HCT116 (cell line): ENCODE data around the gene SIGLECL1. TPM values are rescaled to one million over a fixed set of nuclear protein-coding genes. Genes with fewer than 3 reads are reported as not detected.

ENCODE experiments used
- ATAC-seq: fragments of 200-7000 bp; cut with Tn5 transposase; 2 replicates; pipeline ENCODE4 v1.9.1; 2020; ENCODE audit warnings: mild to moderate bottlenecking, moderate library complexity
- BruUV-seq: library from RNA; stranded (reverse); fragments of 400-500 nt; replicated peaks from 2 replicates; lab custom pipeline; 2021; lab: Mats Ljungman, UMichigan
- CTCF ChIA-PET: fragments of 300-600 bp; sonication (Branson Sonifier 250); formaldehyde crosslinking; loops from one replicate; lab custom pipeline; 2021; ENCODE audit warnings: antibody characterized with exemption; lab: Charles Lee
- POLR2A ChIA-PET: fragments of 300-600, 350-600 bp; sonication (Branson Sonifier 250); formaldehyde crosslinking; loops from one replicate; lab custom pipeline; 2021; ENCODE audit warnings: antibody characterized with exemption; lab: Charles Lee
- RAD21 ChIA-PET, 2 experiments: fragments of 300-600 bp; sonication (Branson Sonifier 250); formaldehyde crosslinking; loops; one replicate each; lab custom pipeline; 2023; ENCODE audit warnings: low total read pairs in 2 of 2; ENCODE audit not compliant: uncharacterized antibody in 2 of 2, unreplicated experiment in 2 of 2, low non-redundant PET in 1 of 2; lab: Charles Lee
- DNase-seq: peaks from one replicate; pipeline ENCODE4 v3.0.0-alpha.2; 2010; ENCODE audit warnings: low read depth, low spot score
- H2AFZ ChIP-seq: fragments of 200-600 bp; shearing (Covaris generic), sonication (generic); 2 replicates; pipeline ENCODE4 v1.6.1; 2017; ENCODE audit warnings: low read depth, mixed run types, mixed read lengths, antibody characterized with exemption, low read length; ENCODE audit not compliant: poor library complexity, severe bottlenecking
- H3K27ac ChIP-seq: 2 replicates; pipeline ENCODE4 v1.5.1; 2012; ENCODE audit warnings: low read depth, low read length
- H3K27me3 ChIP-seq: fragments of 200-600 bp; sonication (generic); 2 replicates; pipeline ENCODE4 v1.6.1; 2016; ENCODE audit warnings: mixed run types, low read length, mixed read lengths; ENCODE audit not compliant: insufficient read depth
- H3K36me3 ChIP-seq, 2 experiments: fragments of 200-500 bp in 1 of 2; fragments of 200-600 bp in 1 of 2; sonication (Bioruptor generic) in 1 of 2; sonication (generic) in 1 of 2; 2 replicates each; pipeline versions ENCODE4 v1.5.1 to v1.6.1; 2014 to 2016; ENCODE audit warnings: low read length in 2 of 2, inconsistent platforms in 1 of 2, mixed read lengths in 1 of 2, mixed run types in 1 of 2; ENCODE audit not compliant: insufficient read depth in 2 of 2, control insufficient read depth in 1 of 2
- H3K4me1 ChIP-seq, 2 experiments: fragments of 200-600 bp in 1 of 2; sonication (generic) in 1 of 2; 2 replicates each; pipeline versions ENCODE4 v1.5.1 to v1.6.1; 2012 to 2017; ENCODE audit warnings: low read length in 2 of 2, inconsistent platforms in 1 of 2, mild to moderate bottlenecking in 1 of 2, mixed read lengths in 1 of 2, mixed run types in 1 of 2, moderate library complexity in 1 of 2; ENCODE audit not compliant: insufficient read depth in 2 of 2, control insufficient read depth in 1 of 2
- H3K4me2 ChIP-seq: fragments of 200-600 bp; sonication (generic); 2 replicates; pipeline ENCODE4 v1.6.1; 2017; ENCODE audit warnings: mixed run types, low read length, mixed read lengths
- H3K4me3 ChIP-seq, 2 experiments: fragments of 200-600 bp in 1 of 2; sonication (generic) in 1 of 2; replicated peaks in 1 of 2; 2 replicates each; pipeline ENCODE4 v1.5.1; 2011 to 2016; ENCODE audit warnings: low read length in 2 of 2, control low read depth in 1 of 2, low read depth in 1 of 2, mild to moderate bottlenecking in 1 of 2, mixed read lengths in 1 of 2, mixed run types in 1 of 2
- H3K79me2 ChIP-seq: fragments of 200-600 bp; sonication (generic); 2 replicates; pipeline ENCODE4 v1.6.1; 2017; ENCODE audit warnings: mild to moderate bottlenecking, mixed run types, low read length, moderate library complexity, mixed read lengths; ENCODE audit not compliant: insufficient read depth
- H3K9ac ChIP-seq: fragments of 200-600 bp; sonication (generic); 2 replicates; pipeline ENCODE4 v1.6.1; 2016; ENCODE audit warnings: low read length, mixed read lengths
- H3K9me2 ChIP-seq: fragments of 200-600 bp; sonication (generic), shearing (Covaris generic); 2 replicates; pipeline ENCODE4 v1.6.1; 2017; ENCODE audit warnings: mixed run types, mild to moderate bottlenecking, moderate library complexity; ENCODE audit not compliant: insufficient read depth
- H3K9me3 ChIP-seq, 2 experiments: fragments of 200-500 bp in 1 of 2; fragments of 200-600 bp in 1 of 2; sonication (Bioruptor generic) in 1 of 2; sonication (generic) in 1 of 2; 2 replicates each; pipeline ENCODE4 v1.6.1; 2014 to 2017; ENCODE audit warnings: low read length in 2 of 2, mixed read lengths in 2 of 2, inconsistent platforms in 1 of 2, low read depth in 1 of 2, mild to moderate bottlenecking in 1 of 2, mixed run types in 1 of 2, moderate library complexity in 1 of 2; ENCODE audit not compliant: control insufficient read depth in 1 of 2, insufficient read depth in 1 of 2
- H4K20me1 ChIP-seq: fragments of 200-600 bp; sonication (generic), shearing (Covaris generic); 2 replicates; pipeline ENCODE4 v1.6.1; 2017; ENCODE audit warnings: mixed run types, mild to moderate bottlenecking, moderate library complexity; ENCODE audit not compliant: insufficient read depth
- CEBPB ChIP-seq: IDR thresholded peaks from 2 replicates; pipeline ENCODE4 v1.6.1; 2012; ENCODE audit warnings: low read depth
- ELF1 ChIP-seq: IDR thresholded peaks from 2 replicates; pipeline ENCODE4 v1.6.1; 2012; ENCODE audit warnings: low read depth, borderline replicate concordance
- EZH2phosphoT487 ChIP-seq: fragments of 200-600 bp; IDR thresholded peaks from 2 replicates; pipeline ENCODE4 v1.6.1; 2018; ENCODE audit warnings: antibody characterized with exemption, borderline replicate concordance
- POLR2A ChIP-seq: IDR thresholded peaks from 2 replicates; pipeline ENCODE4 v1.7.0; 2011; ENCODE audit warnings: borderline replicate concordance; ENCODE audit not compliant: insufficient read depth, insufficient read length; ENCODE audit errors: extremely low read depth
- SIN3A ChIP-seq: IDR thresholded peaks from 2 replicates; pipeline ENCODE4 v1.6.1; 2012; ENCODE audit warnings: low read depth
- SRF ChIP-seq: IDR thresholded peaks from 2 replicates; pipeline ENCODE4 v1.6.1; 2012; ENCODE audit warnings: low read depth
- intact Hi-C: fragments of 100-400 bp; cut with micrococcal nuclease; formaldehyde crosslinking; loops from 2 replicates; pipeline ENCODE4 v1.10.0; 2022
- total RNA-seq: library from RNA; stranded (reverse); gene quantifications from one replicate; pipeline ENCODE4 v1.2.1, GENCODE V29; 2021; ENCODE audit not compliant: unreplicated experiment
- TF ChIP-seq, protein P1 (sequence below): IDR thresholded peaks from 2 replicates; pipeline ENCODE4 v1.6.1; 2012; ENCODE audit warnings: low read depth

SIGLECL1 gene
- total RNA-seq, 1 experiment from 2014 or later = not detected

DNA sequence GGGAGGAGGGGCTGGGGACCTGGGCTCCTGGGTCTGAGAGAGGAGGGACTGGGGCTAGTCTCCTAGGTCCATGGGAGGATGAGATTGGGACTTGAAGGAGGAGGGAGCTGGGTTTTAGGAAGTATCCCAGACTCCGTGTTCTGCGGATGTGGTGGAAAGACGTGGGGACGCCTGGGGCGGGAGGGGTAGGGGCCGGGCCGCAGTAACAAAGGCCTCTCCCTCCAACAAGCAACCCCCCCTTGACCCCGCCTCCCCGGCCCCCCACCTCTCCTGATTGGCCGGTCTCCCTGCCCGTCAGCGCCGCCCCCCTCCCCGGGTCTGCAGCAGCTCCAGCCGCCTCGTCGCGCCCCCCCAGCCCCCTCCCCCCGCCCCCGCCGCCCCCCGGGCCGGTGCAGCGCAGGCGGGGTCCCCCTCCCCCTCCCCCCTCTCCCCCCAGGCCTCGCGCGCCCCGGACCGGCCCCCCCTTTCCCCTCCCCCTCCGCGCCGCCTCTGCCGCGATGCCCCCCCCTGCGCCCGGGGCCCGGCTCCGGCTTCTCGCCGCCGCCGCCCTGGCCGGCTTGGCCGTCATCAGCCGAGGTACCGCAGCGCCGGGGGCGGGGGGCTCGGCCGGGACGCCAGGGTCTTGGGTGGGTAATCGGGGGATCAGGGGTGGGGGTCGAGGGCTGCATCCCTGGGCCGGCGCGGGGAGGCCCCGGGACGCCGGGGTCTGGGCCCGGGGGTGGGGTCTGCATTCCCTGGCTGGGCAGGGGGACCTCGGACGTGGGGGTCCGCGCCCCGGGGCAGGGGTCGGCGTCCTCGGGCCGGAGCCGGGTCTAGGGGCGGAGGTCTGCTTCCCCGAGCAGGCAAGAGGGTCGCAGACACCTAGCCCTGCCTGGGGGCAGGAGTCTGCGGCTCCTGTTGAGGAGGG is 60.7 kb downstream of the SIGLECL1 start, which contains the start of gene IGLON5:
Gene IGLON5, plus strand, starts transcription at position 294 of the 907 bp plus-strand sequence. Its CDS starts 204 bp downstream, at position 498.
- Histone ChIP-seq H3K4me3 (no peak within 1 kb of the TSS), H3K9ac (no peak within 1 kb of the TSS), H3K4me2 (no peak within 1 kb of the TSS), H3K27me3 (0 out of 2 replicates have a peak, but pooled peaks cover 3% of the 10 kb centered on the region)
- TF ChIP-seq SIN3A (no peak), ELF1 (no peak), CEBPB (no peak), SRF (no peak), POLR2A (no peak), EZH2phosphoT487 (no peak)
- TF ChIP-seq, protein P1, sequence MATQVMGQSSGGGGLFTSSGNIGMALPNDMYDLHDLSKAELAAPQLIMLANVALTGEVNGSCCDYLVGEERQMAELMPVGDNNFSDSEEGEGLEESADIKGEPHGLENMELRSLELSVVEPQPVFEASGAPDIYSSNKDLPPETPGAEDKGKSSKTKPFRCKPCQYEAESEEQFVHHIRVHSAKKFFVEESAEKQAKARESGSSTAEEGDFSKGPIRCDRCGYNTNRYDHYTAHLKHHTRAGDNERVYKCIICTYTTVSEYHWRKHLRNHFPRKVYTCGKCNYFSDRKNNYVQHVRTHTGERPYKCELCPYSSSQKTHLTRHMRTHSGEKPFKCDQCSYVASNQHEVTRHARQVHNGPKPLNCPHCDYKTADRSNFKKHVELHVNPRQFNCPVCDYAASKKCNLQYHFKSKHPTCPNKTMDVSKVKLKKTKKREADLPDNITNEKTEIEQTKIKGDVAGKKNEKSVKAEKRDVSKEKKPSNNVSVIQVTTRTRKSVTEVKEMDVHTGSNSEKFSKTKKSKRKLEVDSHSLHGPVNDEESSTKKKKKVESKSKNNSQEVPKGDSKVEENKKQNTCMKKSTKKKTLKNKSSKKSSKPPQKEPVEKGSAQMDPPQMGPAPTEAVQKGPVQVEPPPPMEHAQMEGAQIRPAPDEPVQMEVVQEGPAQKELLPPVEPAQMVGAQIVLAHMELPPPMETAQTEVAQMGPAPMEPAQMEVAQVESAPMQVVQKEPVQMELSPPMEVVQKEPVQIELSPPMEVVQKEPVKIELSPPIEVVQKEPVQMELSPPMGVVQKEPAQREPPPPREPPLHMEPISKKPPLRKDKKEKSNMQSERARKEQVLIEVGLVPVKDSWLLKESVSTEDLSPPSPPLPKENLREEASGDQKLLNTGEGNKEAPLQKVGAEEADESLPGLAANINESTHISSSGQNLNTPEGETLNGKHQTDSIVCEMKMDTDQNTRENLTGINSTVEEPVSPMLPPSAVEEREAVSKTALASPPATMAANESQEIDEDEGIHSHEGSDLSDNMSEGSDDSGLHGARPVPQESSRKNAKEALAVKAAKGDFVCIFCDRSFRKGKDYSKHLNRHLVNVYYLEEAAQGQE = no peak
- TF ChIP-seq, all 23 proteins: peak for 0
- intact Hi-C loops = no loop called here
- DNase-seq = no peak
- no peaks in the 10 kb centered on the region for H4K20me1 ChIP-seq
- no peak within 1 kb of the TSS for H2AFZ ChIP-seq
- no peaks in the 10 kb centered on the region for H3K36me3 ChIP-seq
- no TSS peak for BruUV-seq
- no peaks in the 10 kb centered on the region for H3K4me1 ChIP-seq
- ChIA-PET RAD21 (no interaction called here), POLR2A (no interaction called here), CTCF (no interaction called here)
- no peaks in the 10 kb centered on the region for H3K79me2 ChIP-seq
- H3K9me3 ChIP-seq = peaks cover 4 to 5% of the 10 kb centered on the region in 2 experiments; a peak in 1 of 4 replicates
- H3K9me2 ChIP-seq = no peaks in the 10 kb centered on the region
- no peak for ATAC-seq
- no peak within 1 kb of the TSS for H3K27ac ChIP-seq
